HL-60/S4 treated with phorbol 12-myristate 13-acetate at 8.2 ng/mL for 4 days and 3 days (cell line): ENCODE results near the gene ZNF292.
"Not testable (repeated sequence)": the region's sequence is repeated elsewhere in the genome, so short reads cannot be mapped to it uniquely, and the experiment has no call there.

Experiments
- in situ Hi-C: fragments of 300-500 bp; cut with MboI; formaldehyde crosslinking; loops from 2 replicates; pipeline ENCODE4 v1.15.0; 2022; ENCODE audit warnings: low sequenced_read_pairs

Gene ZNF292

DNA sequence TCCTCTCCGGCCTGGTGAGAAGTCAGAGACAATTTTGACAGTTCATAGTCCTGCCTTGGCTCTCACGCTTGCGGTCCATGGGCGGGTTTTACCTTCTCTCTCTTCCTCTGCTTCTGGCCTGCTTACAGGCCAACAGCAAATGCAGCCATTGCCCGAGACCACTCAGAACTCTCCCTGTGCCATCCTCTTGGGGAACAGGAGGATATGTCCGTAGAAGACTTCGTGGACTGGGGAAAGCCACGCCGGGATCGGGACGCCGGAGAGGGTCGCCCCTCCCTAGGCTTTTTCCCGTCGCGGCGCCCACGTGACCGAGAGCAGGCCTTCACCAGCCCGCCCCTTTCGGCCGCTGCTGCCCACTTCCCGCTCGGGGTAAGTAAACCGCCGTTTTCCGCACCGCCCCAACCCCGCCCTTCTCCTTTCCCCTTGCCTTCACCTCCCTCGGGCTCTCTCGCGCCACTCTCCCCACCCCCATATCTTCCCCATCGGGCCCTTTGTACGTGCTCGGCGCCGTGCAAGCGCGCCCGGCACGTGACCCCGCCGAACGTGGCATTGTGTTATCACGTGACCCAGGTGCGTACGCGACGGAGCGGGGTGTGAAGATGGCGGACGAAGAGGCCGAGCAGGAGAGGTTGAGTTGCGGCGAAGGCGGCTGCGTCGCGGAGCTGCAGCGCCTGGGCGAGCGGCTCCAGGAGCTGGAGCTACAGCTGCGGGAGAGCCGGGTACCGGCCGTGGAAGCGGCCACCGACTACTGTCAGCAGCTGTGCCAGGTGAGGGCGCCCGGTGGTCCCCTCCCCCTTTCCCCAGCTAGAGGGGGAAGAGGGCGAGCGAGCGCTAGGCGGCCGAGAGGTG lies at the start of gene ZNF292:
TSS of gene ZNF292 (plus strand) at position 573 of the 849 bp plus-strand sequence. CDS start at position 600, 27 bp downstream.
- in situ Hi-C loops, result no loop called here

DNA sequence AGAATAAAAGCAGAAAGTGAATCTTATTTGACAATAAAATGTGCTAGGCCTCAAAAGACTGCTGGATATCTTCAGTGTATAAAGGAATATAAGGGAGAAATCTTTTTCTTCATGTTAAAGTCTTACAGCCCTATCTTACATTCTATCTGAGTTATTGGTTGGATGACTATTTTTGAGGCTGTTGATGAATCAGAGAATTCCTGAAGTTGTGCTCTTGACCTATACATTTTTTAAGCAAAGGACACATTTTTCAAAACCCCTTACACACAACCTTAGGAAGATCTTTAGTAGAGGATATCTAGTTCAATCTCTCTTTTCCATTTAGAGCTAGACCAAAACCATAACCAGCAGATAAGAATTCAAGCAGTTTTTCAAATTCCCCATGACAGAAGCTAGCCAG lies 49.5 kb upstream of the ZNF292 start:
- in situ Hi-C loops, result no loop called here

DNA sequence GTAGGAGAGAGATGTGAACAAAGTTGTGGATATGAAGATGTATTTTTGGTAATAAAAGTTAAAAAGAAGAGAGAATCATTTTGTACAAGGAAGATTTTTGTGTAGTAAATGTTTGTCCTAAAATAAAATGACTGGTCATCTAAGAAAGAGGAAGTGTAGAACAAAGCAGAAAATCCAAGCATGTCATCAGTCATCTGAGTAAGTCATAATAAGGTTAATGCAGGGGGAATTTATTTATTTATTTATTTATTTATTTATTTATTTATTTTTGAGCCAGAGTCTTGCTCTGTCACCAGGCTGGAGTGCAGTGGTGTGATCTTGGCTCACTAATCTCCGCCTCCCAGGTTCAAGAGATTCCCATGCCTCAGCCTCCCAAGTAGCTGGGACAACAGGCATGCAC lies 44.7 kb upstream of the ZNF292 start:
- in situ Hi-C loops, result no loop called here

DNA sequence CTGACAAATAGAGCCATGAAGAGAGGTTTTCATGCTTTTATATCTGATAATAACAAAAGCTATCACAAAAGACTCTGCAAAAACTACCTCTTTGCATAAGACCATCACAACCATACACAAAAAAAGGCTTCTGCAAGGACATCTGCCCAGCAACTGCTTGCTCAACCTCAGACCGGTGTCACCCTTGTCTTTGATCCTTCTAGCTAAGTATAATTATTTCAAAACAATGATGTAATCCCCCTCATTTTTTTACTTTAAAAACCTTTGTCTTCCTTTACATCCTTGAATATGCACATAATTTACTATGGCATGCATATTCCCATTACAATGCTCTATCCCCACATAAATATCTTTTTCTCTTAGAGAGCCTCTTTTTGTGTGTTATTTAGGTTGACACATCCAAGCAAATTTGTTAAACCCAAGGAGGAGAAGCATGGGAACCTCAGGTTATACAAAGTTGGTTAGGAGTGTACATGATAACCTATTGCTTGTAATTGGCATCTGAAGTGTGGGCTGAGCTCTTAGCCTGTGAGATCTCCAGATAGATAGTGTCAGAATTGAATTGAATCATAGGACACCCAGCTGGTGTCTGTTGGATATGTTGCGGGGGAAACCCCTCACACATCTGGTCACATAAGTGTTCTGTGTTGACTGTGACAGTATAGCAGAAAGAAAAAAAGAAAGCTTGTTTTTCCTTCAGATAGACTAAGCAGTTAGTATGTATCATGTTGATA lies 39.8 kb upstream of the ZNF292 start:
- in situ Hi-C loops, result no loop called here

DNA sequence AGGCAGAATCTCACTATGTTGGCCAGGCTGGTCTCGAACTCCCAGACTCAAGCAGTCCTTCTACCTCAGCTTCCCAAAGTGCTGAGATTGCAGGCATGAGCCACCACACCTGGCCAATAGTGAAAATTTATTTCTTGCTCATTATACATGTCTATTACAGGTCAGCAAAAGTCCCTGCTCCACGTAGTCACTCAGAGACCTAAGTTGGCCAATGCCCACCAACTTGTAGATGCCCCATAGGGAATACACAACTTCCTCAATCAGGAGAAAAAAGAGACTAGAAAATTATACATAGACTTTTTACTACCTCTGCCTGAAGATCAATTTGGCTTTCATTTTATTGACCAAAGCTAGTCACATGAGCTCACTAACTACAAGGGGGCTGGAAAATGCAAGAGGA lies 38.4 kb upstream of the ZNF292 start:
- in situ Hi-C loops, result no loop called here

DNA sequence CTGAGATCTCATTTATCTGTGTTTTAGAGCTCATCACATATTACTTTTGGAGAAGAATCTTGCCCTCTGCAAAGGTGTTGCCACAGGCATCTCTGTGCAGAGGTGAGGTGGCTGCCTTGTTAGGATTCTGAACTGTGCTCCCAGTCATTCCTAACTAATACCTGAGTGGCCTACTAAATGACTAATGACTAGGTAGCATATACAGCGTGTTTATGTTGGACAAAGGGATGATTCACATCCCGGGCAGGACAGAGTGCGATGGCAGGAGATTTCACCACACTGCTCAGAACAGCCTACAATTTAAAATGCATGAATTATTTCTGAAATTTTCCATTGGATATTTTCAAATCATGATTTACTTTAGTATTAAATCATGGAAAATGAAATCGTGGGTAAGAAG lies 37.3 kb upstream of the ZNF292 start:
- in situ Hi-C loops, result no loop called here

DNA sequence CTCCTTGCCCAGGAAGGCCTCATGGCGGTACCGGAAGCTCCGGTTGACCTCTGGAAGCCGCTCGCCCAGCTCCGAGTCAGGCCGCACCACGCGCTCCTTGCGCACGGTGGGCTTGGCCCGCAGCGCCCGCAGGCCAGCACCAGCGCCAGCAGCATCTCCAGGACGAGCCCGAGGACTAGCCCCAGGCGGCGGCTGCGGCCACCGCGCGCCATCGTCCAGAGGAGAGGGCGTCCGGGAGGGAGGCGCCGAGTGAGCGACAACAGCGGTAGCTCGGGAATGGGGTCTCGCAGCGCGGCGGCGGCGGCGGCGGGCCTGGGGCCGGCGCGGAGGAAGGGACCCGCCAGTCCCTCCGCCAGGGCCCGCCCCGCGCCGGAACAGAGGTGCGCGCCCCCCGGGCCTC lies 32.9 kb upstream of the ZNF292 start:
- in situ Hi-C loops, result no loop called here

DNA sequence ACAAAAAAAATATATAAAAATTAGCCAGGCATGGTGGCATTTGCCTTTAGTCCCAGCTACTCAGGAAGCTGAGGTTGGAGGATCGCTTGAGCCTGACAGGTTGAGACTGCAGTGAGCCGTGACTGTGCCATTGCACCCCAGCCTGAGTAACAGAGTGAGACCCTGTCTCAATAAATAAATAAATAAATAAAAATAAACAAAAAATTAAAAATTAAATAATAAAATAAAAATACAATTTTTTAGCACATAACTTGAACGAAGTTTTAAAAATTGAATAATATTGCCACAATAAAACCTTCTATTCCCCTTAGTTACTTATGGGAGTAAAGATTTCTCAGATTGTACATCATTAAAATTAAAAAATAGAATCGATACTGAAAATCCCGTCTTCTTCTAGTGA lies 31.3 kb upstream of the ZNF292 start:
- in situ Hi-C loops, result no loop called here

DNA sequence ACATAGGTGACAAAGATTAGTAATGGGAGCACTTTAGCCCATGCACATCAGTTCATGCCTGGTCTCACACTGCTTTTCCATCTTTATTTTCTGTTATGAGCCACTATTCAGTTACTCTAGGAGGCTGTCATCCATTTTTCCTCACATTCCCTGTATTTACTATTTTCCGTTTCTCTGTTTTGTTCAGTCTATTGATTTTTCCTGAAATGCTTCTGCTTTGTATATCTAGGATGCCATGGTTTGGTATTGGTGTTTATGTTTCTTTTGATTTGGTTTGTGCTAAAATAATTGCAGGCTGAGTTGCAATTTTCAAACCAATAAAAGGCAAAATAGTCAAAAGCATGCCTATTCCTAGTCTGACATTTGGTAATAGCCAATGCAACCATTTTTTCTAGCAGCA lies 28.9 kb upstream of the ZNF292 start:
- in situ Hi-C loops, result no loop called here

DNA sequence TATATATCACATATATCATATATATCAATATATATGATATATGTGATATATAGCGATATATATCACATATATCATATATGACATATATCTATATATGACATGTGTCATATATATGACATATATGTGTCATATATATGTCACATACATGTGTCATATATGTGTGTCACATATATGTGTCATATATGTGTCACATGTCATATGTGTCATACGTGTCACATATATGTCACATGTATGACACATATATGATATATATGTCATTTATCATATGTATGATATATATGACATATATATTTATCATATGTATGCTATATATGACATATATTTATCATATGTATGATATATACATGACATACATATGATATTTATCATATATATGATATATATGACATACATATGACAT lies 27.6 kb upstream of the ZNF292 start:
- in situ Hi-C loops, result no loop called here

DNA sequence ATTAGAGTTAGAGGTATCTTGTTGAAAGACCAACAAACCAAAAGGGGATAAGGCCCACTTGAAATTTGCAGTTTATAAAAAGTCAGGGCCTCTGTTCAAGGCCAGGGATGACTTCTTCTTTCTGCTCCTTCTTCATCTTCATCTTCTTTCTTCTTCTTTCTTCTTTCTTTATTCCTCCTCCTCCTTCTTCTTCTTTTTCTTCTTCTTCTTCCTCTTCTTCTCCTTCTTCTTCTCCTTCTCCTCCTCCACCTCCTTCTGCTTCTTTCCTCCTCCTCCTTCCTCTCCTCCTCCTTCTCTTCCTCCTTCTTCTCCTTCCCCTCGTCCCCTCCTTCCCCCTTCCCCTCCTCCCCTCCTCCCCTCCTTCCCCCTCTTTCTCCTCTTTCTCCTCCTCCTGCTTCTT lies 18.4 kb upstream of the ZNF292 start:
- in situ Hi-C loops, result no loop called here

DNA sequence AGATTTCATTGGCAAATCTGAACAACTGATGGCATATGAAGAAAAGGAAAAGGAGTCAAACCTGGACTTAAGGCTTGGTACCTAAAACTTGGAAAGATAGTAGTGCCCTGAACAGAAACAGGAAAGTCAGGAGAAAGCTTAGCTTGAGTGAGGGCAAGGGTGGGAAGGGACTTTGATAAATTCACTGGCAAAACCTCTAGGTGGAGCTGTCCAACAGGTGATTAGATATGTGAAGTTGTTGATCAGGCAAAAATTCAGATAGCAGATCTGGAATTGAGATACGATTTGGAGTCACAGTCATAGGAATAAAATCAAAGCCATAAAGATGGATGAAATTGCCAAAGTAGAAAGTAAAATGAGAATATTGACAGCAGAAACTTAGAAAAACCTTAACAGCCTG lies 16.1 kb upstream of the ZNF292 start:
- in situ Hi-C loops, result no loop called here

DNA sequence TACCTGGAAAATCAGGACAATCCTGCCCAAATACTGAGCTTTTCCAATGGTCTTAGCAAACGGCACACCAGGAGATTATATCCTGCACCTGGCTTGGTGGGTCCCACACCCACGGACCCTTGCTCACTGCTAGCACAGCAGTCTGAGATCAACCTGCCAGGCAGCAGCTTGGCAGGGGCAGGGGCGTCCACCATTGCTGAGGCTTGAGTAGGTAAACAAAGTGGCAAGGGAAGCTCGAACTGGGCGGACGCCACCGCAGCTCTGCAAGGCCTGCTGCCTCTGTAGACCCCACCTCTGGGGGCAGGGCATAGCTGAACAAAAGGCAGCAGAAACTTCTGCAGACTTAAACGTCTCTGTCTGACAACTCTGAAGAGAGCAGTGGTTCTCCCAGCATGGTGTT lies 15.4 kb upstream of the ZNF292 start:
- in situ Hi-C loops, result not testable (repeated sequence)

DNA sequence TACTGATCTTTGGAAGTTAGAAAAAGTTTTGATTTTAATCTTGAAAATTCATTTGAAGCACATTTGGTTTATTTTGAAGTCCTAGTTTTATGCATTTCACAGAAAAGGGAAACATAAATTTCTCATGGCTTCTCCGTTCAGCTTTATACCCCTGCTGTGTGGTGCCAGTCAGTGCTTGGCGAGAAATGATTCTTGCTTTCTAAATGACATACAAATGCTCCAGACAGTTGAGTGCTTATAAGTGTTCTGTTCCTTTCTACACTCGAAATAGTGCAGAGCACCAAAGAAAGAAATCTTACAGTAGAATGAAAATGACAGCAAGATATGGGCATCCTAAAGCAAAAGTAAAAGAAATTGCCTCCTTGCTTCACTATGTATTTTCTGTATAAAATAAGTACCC lies 9.0 kb upstream of the ZNF292 start:
- in situ Hi-C loops, result no loop called here

DNA sequence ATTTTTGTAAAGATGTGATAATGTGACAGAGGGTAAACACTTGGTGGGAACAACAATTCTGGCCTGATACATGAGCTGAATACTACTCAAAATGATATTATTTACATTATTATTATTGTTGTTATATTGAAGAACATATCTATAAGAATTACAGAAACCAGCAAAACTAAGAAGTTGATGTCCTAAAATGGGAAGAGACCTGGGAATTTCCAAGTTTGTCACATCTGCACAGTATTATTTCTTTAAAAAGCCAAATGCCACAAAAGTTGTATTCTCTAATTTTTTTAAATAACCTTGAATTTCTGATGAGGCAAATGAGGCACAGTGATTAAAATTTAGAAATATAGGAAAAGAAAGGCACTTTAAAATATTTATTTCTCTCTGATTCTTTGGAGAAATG lies 5.0 kb upstream of the ZNF292 start:
- in situ Hi-C loops, result no loop called here

DNA sequence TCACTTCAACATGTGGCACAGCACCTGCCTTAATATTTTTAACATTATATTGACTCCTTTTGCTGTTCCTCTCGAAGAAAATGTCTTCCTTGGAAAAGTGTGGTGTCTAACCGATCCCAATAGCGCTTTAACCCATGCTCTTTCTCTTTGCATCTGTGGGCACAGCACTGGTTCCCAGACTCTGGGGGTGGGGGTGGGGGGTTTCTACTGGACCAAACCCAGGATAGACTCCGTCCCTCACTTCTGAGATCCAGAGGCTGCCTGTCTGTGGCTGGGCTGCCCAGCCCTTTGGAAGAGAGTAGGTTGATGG lies 3.9 kb upstream of the ZNF292 start:
- in situ Hi-C loops, result no loop called here

DNA sequence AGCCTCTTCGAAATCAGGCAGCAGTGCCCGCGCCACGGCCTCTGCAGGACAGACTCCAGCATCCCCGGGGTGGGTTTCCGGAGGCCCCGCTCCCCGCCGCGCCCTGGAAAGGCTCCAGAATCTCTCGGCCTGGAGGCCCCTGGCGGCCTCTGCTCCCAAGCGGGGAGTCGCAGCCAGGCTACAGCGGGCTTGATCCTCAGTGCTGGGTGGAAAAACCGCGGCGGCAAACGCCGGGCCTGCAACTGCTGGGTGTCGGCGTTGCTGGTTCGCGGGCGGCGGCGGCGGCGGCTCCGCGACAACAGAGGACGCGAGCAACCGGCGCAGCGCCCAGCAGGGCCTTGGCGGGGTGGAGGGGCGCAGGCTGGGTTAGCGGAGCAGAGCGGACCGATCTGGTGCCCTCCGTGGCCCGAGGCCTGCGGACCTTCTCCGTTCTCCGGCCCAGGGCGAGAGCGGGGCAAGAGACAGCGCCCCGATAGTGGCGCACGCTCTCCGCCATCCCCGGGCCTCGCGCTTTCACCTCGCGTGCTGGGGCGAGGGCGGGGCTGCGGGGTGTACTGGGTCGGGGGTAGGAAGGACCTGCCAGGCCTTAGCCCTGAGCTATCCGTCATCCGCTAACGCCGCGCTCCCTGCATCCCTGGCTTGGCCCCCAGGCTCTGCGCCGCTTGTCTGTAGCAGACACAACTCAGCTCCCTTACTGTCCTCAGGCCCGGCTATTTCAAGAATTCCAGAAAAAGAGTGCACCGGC lies 3.4 kb upstream of the ZNF292 start:
- in situ Hi-C loops, result no loop called here

DNA sequence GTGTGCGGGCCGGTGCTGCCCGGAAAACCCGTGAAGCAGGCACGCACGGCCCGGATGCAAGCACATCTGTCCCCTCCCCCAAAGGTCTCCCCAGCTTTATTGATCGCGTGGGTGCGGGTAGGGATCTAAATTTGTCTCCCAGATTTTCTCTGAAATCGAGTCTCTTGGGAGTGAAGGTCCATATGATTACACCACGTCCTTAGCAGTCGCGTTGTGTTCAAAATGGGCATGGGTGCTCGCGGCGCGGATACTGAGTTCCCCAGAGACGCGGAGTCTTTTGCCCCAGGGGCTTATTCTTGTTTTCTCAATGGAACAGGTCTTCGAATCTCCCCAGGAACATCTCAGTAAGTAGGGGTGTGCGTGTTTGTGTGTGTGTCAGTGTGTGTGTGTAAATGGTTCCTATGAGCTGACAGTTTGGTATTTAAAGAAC lies 2.8 kb upstream of the ZNF292 start:
- in situ Hi-C loops, result no loop called here

DNA sequence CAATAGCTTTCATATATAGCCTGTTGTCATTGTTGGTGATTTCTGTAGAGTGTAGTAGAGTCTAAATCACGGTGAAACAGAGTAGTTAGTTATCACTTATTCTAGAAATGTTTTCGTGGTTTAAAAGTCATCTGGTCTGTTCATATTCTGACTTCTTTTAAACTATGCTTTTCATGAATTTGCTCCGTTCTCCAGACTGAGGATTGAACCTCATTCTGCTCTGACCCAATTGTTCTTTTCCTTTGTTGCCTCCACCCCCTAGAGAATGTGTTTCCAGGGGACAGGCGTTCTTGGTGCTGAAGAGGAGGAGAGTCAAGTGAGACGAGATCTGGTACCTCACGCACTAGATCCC lies 748 bp upstream of the ZNF292 start:
- in situ Hi-C loops, result no loop called here

DNA sequence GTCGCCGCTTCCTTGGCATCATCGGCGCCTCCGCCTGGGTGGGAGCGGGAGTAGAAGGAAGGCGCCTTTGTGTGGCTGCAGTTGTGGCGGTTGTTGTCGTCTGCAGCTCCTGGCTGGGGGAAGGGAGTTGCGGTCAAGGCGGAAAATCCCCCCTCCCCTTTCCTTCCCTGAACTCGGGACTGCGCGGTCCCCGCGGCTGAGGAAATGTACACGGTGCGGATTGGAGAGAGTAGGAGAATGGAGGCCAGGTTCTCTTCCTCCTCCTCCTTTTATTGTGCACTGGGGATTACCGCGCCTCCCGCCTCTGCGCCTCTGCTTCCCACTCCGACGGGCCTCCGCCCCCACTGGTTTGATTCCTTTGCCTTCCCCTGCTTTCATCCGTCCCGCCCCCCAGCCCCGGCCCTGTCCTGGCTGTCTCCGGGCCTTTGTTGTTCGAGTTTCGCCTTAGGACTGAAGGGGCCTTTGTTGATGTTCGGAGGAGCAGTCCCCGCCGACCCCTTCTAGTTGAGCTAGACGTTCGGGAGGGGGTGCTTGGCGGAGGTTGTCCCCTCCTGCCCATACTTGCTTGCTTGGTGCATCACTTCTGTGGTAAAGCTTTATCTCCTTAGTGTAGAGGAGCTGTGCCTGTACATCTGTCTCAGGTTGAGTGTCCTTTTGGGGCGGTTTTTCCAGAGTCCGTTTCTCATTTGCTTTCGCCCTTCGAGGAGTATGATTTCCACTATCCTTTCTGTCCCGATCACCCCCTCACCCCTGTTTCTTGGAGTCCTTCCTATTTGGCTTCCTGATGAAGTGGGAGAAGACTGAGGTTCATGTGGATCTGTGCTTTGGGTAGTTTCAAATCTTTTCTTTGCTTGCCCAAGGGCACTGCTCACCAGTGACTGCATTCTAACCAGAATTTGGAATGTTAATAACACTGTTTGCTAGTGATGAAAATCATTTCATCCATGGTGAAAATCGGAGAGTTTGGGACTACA lies 764 bp downstream of the ZNF292 start:
- in situ Hi-C loops, result no loop called here

DNA sequence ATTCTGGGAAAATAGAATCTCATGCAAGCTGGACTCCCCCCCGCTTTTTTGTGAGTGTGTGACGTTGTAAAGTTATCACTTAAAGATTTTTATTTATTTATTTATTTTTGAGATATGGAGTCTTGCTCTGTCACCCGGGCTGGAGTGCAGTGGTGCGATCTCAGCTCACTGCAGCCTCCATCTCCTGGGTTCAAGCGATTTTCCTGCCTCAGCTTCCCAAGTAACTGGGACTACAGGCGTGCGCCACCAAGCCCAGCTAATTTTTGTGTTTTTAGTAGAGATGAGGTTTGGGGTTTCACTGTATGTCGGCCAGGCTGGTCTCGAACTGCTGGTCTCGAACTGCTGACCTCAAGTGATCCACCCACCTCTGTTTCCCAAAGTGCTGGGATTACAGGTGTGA lies 2.2 kb downstream of the ZNF292 start:
- in situ Hi-C loops, result not testable (repeated sequence)
